ENCODE results near the gene RNF186.
"Not testable (repeated sequence)": the region's sequence is repeated elsewhere in the genome, so short reads cannot be mapped to it uniquely, and the experiment has no call there.

RNF186 gene

DNA sequence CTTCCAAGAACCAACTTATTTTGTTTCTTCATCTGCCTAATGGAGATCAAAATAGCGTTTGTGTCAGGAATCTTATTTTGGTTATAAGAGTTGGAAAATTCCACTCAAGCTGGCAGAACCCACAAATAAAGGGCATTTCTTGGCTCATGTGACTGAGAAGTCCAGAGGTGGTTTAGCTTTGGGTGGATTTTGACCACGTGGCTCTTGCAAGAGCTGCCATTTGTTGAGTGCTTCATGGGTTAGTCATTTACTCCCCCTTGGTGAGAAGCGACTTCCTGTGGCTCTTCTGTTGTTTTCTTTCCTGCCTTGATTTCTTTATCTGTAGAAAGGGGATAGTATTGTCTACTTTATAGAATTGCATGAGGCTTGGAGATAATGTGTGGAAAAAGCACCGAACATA, 9.5 kb upstream of the RNF186 start:
- no peak for DNase-seq (ENCODE audit: low read depth in 2 of 2)

DNA sequence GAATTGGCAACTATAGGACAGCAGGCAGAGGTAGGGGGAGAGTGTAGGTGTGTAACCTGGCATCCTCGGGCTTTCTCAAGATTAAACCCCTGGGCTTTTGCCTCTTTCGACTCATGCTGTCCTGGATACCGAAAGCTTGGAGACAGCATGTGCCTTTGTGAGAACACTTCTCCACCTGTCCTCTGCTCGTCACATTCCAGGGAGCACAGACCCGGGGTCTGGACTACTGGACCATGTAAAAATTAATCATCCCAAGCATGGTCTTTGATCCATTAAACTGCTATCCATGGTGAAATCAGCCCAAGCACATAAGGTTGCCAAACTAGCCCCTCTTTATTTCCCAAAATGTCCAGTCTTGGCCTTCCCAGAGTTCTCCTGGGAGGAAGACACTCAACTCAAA, 9.0 kb upstream of the RNF186 start:
- DNase-seq (ENCODE audit: low read depth in 2 of 2): no peak

DNA sequence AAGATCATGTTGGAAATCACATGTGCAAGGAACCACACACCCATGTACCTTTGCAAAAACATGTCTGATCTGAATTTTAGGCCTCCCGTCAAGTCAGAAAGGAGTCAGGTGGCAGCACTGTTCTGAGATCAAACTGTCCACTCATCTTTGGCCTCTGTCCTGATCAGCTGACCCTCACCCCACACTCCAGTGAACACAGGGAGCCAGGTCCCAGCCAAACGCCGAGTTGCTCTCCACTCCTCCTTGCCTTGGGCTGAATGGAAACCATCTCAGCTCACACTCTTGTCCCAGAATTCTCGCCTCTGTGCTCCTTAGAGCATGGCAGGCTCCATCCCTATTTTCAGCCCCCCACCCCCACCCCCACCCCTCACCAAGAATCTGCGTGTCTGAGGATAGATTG, 4.6 kb upstream of the RNF186 start:
- DNase-seq (ENCODE audit: low read depth in 2 of 2): no peak

DNA sequence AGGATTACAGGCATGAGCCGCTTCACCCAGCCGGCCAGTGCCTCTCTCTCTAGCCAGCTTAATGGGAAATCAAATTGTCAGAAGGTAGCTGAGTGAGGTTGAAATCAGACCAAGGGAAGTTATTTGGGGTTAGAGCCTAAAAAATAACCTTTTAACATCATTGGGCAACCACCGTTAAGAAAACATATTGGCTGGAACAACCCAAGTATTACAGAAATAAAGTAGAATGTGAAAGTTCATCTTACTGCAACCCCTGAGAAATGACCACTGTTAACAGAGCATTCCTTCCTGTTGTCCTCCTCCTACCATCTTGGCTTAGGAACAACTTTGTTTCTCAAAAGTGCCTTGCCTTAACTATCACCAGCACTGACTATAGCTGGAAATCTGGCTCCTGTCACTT, 3.2 kb upstream of the RNF186 start:
- DNase-seq (ENCODE audit: low read depth in 2 of 2): no peak

GRCh38 chr1:19817160-19817559, 2.1 kb upstream of the RNF186 start:
- DNase-seq (ENCODE audit: low read depth in 2 of 2): no peak

- DNase-seq (ENCODE audit: low read depth in 2 of 2): not testable (repeated sequence)
These were observed 1.6 kb upstream of the RNF186 start for GRCh38 chr1:19816737-19817086.

GRCh38 chr1:19815801-19816736, 986 bp upstream of the RNF186 start:
- DNase-seq (ENCODE audit: low read depth in 2 of 2): no peak

GRCh38 chr1:19814244-19814661, 830 bp downstream of the RNF186 start:
- no peak for DNase-seq (ENCODE audit: low read depth in 2 of 2)

GRCh38 chr1:19813643-19813960, 1.5 kb downstream of the RNF186 start:
- no peak for DNase-seq (ENCODE audit: low read depth in 2 of 2)

DNA sequence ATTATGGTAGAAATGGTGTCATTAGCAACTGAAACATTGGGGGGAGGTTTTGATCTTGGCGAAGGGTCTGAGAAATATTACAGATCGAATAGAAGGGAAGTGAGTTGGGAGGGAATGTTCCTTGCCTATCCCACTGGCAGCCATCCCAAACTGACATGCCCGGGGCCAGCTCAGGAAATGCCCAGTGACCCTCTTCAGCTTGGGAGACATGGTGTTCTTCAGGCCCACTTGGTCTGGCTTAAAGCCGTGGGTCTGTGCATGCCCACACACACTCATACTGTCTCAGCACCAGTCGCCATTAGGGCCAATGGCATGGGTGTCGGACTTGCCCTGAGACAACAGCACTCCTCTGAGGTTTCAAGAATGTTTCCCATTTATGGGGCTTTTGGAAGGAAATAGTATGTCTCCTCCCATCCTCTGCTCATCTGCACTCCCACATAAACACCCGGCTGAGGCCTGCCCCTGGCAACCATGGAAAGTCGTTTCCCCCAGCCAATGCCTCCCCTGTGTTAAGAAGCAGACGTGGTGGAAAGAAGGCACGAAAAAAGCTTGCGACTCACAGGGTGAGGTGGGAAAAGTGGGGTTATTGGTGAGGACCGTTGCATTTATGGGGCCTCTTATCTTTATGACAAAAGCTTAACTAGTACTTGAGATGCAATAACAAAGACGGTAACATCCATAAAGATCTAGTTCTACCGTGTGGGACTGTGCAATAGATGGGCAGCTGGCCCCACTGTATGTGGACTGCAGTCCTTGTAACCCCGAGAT, 2.0 kb downstream of the RNF186 start:
- DNase-seq (ENCODE audit: low read depth in 2 of 2): no peak

DNA sequence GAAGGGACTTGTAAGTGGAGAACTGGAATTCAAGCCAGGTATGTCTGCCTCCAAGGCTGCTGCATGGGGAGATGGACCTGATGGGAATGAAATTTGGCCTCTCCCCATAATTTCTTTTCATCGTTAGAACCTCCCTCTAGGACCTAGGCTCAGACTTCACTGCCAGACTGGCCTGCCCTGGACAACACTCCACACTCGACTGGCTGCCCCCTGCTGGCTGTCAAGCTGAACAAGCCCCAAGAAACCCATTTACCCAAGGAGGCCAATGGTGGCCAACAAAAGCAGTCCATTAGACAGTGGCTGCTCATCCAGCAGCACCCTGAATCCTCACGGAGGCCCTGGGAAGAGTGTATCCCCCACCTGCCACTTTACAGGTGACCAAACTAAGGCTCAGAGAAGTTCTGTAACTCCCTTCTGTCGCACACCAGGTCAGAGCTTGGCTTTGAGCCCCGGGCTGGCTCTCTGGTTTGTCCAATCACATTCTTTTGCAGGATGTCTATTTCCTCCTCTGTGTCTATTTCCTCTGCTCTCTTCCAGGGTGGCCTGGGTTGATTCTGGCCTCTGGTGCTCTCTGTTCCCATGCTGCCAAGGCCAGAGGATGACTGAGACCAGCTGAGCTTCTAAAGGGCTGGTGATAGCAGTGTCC, 3.8 kb downstream of the RNF186 start:
- DNase-seq (ENCODE audit: low read depth in 2 of 2): peak in 1 of 2 experiments; percentile 7

GRCh38 chr1:19809044-19809750, 5.9 kb downstream of the RNF186 start:
- DNase-seq (ENCODE audit: low read depth in 2 of 2): no peak

DNA sequence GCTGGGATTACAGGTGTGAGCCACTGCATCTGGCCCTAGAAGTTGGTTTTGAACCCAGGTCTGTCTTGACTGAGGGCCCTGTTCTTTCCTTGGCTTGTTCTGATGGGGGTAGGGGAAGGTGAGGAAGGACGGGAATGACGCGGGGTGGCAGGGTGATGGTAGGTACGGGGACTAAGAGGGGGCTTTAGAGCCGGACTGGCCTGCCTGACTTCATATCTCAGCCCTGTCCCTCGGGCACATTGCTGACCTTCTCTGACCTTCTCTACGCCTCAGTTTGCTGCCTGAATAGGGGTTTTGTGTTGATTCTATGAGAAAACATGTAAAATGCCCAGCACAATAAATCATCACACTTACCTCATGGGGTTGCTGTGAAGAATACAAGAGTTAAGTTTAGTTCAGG, 6.7 kb downstream of the RNF186 start:
- no peak for DNase-seq (ENCODE audit: low read depth in 2 of 2)

GRCh38 chr1:19804831-19805251, 10.2 kb downstream of the RNF186 start:
- no peak for DNase-seq (ENCODE audit: low read depth in 2 of 2)

GRCh38 chr1:19802269-19802668, 12.8 kb downstream of the RNF186 start:
- no peak for DNase-seq (ENCODE audit: low read depth in 2 of 2)

- peak; percentile 39 to 42 for DNase-seq (ENCODE audit: low read depth in 2 of 2)
These were observed 14.8 kb downstream of the RNF186 start for GRCh38 chr1:19800076-19800804.

- no peak for DNase-seq (ENCODE audit: low read depth in 2 of 2)
These were observed 15.6 kb downstream of the RNF186 start, which contains the start of gene TMCO4 for GRCh38 chr1:19799230-19800075. Gene TMCO4 (minus strand): TSS chr1:19799916. CDS start chr1:19780758, 19,158 bp downstream.

GRCh38 chr1:19798486-19799229, 16.4 kb downstream of the RNF186 start:
- DNase-seq (ENCODE audit: low read depth in 2 of 2): no peak

DNA sequence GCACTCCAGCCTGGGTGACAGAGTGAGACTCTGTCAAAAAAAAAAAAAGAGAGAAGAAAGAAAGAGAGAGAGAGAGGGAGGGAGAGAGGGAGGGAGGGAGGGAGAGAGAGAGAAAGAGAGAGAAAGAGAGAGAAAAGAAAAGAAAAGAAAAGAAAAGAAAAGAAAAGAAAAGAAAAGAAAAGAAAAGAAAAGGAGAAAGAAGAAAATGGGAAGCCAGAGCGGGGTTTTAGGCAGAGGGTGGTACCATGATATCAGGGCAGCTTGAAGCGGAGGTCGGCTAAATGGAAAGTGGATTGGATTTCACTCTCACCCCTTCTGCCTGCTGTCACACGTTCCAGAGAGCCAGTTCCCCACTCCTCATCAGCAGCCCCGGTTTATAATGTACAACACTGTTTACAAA, 17.3 kb downstream of the RNF186 start:
- DNase-seq (ENCODE audit: low read depth in 2 of 2): no peak

Measured in fibroblast of skin of left biceps (primary cell).